Stimulated activated CD8-positive, alpha-beta memory T cell treated with anti-CD3 and anti-CD28 coated beads, Interleukin-15, amount 100 ng/mL, for 1 hour (primary cell): ENCODE measurements around the gene SPAG8.

Experiments
- DNase-seq: peaks from one replicate; pipeline ENCODE4 v3.0.0-alpha.2; 2020; ENCODE audit warnings: low read depth

The SPAG8 gene

DNA sequence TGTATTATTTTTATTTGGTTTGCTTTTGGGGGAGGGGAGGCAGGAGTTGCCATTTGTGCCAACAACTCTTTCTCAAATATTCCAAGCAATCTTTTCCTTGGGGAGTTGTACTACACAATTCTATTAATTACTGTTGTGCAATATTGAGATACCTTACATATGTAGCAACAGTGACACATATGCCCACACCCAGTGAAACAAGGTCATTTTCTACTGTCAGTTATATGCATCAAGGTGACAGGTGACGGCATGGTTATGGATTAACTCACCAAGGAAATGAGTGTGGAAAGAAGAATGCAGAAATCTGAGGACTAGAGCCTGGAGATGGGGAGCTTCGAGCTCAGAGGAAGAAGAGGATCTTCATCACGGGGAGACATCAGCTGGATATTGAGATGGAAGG, 40.1 kb downstream of the SPAG8 start:
- DNase-seq = no peak

DNA sequence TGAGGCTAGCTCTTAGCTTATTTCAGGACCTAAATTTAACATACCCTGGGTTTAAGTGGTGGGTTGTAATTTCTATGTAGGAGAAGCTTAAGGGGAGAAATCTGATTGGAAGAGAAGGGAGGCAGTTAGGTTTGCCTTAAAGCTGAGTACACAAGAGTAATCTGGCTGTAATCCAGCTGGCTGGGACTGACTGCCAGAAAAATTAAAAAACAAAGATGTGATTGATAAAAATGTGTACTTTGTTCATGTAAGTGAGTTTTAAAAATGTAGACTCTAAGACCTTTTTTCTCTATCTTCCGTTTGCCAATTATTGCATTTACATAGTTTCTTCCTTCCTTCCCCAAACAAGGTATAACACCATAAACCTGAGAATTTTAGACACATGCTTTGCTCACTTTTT, 40.5 kb downstream of the SPAG8 start:
- DNase-seq = no peak

DNA sequence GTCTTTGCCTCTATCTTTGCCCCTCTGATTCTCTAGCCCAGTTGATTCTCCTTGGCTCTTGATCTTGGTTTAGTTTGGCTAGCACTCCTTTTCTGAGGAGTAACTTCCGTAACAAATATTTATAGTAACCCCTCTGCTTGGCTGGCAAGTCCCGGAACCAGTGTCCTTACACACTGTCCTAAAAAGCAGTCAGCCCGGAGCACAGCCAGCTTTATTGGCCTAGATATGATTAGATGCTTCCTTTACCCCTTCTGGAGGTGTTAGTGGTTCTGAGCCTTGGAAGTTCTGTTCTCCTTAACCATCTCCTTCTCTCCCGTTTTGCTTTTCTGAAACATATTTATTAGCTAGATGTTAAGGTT, 41.0 kb downstream of the SPAG8 start:
- DNase-seq = no peak

DNA sequence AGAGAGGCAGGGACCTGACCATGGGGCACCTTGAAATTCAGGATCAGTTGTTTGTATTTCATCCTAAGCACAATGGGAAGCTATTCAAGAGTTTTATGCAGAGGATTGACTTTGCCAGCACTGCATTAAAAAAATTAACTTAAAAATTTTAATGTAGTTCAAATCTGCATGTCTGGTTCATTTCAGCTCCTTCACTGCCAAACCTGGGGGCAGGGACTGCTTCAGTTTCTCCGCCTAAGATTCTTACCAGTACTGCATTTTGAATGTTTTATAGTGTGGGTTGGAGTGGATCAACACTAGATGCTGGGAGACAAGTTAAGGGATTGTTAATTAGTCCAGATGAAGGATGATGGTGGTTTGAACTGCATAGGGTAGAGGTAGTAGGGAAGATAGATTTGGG, 42.3 kb downstream of the SPAG8 start:
- no peak for DNase-seq

DNA sequence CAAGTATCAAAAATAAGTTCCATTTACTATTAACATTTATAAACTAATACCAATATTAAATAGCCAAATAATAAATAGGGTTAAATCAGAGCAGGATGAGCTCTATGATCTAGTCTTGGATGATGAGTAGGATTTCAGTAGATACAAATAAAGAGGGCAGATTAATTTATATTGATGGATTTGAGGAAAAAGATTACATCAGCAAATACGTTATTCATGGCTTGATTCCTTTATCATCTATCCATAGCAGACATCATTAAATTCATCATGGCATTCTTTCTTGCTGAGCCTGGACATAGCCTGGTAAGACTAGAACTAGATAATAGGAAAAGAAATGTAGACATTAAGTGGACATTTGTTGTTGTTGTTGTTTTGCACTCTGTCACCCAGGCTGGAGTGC, 44.6 kb downstream of the SPAG8 start:
- DNase-seq = no peak

DNA sequence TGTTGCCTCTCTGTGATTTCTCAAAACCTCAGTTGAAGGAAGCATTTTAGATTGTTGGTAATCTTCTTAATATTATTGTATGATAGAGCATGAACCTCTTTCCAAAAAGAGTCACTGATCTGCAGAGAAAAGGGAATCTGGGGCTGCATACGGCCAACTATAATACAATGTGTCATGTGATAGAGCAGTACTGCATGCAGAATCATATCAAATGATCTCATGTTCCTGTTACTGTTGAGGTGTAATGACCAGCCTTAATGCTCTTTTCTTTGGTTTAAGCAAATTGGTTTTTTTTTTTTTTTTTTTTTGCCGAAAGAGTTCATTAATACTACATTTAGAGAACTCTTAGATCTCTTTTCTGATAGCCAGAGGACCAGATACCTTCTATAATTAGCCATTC, 45.1 kb downstream of the SPAG8 start:
- no peak for DNase-seq

DNA sequence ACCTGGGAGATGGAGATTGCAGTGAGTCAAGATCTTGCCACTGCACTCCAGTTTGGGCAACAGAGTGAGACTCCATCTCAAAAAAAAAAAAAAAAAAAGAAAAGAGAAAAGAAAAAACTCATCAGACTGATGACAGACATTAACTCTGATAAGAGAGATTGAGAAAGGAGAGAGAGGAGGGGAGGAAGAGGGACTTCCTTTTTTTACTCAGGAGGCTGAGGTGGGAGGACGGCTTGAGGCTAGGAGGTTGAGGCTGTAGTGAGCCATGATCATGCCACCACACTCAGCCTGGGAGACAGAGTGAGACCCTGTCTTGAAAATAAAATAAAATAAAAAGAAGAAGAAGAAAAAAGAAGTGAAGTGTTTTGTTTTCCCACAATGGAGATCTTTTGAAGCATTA, 48.3 kb downstream of the SPAG8 start:
- DNase-seq = no peak

DNA sequence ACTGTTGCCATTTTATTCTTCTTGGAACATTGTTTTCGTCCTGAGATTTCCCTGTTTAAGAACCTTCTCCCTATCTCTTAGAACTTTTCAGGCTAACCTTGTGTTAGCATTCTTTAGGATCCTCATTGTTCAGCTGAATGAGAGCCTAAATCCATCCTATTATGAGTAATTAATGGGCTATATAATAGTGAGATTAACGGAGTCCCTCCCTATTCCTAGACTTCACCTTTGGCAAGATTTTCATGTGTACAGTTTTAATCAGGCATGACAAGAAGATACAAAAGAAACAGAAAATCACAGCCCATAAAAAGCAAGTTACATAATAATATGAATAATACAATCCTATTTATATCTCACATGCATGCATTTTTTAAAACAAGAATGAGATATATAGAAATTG, 48.9 kb downstream of the SPAG8 start:
- no peak for DNase-seq

DNA sequence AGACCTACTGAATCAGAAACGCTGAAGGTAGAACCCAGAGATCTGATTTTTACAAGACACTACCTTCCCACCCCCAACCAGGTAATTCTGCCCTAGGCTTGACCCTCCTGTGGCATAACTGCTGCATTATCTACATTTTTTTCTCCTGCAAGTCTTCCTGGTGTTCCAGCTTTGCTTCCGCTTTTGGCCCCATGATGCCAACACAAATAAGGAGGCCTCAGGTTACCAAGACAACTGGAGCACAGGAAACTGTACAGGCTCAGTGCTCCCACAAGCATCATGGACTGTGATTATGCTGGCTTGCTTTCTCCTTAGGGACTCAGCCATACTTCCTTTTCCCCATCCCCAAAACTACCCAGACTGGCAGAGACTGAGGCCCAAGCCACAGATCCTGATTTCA, 51.4 kb downstream of the SPAG8 start:
- DNase-seq = no peak

DNA sequence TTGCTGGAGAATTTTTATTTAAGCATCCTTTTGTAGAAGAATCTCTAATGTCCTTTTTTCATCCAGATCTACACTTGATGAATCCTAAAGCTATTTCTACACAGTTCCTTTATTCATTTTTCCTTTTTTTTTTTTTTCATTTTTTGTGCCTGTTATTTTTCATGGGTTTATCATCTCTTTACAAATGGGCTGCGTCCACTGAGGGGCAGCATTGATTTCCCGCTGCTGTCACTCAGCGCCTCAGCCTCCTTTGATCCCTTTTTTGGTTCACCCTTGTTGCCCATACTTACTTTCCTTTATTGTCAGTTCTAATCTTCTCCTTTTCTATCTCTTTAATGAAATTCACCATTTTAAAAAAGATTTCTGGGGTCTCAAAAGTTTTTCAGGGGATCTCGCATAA, 52.3 kb downstream of the SPAG8 start:
- no peak for DNase-seq
